Brain microvascular endothelial cell (primary cell): ENCODE measurements around the gene GULP1.

Experiments
- DNase-seq: peaks from one replicate; pipeline ENCODE4 v3.0.0-alpha.2; 2020
- H3K27ac ChIP-seq: fragments of 250-450 bp; sonication (Bioruptor Pico); 2 replicates; pipeline ENCODE4 v1.5.1; 2020; ENCODE audit warnings: mild to moderate bottlenecking, moderate library complexity
- H3K27me3 ChIP-seq: fragments of 250-450 bp; sonication (Bioruptor Pico); replicated peaks from 2 replicates; pipeline ENCODE4 v1.5.1; 2020; ENCODE audit warnings: mild to moderate bottlenecking
- H3K36me3 ChIP-seq: fragments of 250-450 bp; sonication (Bioruptor Pico); replicated peaks from 2 replicates; pipeline ENCODE4 v1.5.1; 2020; ENCODE audit warnings: mild to moderate bottlenecking
- H3K4me3 ChIP-seq: 2 replicates; pipeline ENCODE4 v1.5.1; 2011; ENCODE audit warnings: low read depth, mild to moderate bottlenecking, control low read depth, low read length, moderate library complexity
- in situ Hi-C: cut with HindIII; loops from 2 replicates; pipeline ENCODE4 v1.10.0; 2017; ENCODE audit warnings: low sequenced_read_pairs, low pct_ligation_motif_present
- TF ChIP-seq, protein P1 (sequence below): IDR thresholded peaks from 2 replicates; pipeline ENCODE4 v1.5.1; 2011; ENCODE audit warnings: low read depth, mild to moderate bottlenecking, moderate library complexity, low read length, control low read depth, inconsistent platforms; ENCODE audit errors: missing control alignments

Gene GULP1

DNA sequence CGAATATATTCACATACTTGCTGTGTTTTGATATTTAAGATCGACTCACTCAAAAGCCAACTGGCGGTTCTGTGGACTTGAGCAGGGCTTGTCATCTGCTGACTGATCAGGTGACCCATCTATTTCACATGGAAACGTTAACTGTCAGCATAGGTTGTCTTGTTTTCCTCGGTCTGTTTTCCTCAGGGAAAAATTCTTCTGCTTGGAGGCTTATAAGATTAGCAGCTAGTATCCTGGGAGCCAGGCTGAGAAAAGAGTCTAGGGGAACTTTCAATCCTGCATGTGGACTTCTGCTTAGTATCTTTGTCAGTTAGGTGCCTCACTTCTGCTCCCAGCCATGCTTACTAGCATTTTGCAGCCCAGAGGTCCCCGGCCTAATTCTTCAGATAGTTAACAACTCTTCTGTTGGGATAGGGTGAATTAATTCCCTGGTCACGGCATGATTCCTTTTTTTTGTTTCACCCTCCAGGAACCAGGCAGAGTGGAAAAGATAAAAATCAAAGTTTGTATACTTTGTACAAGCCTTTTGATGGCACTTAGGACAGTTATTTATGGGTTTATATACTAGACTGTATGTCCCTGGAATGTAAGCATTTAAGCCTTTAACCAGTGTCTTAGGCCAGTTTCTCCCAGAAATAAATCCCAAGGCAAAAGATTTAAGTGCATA, 226.0 kb downstream of the GULP1 start:
- Histone ChIP-seq H3K4me3 (no peak overlapping the region), H3K36me3 (no peaks in the 10 kb centered on the region), H3K27ac (no peak overlapping the region), H3K27me3 (no peaks in the 10 kb centered on the region)
- in situ Hi-C loops, result no loop called here
- TF ChIP-seq, protein P1, sequence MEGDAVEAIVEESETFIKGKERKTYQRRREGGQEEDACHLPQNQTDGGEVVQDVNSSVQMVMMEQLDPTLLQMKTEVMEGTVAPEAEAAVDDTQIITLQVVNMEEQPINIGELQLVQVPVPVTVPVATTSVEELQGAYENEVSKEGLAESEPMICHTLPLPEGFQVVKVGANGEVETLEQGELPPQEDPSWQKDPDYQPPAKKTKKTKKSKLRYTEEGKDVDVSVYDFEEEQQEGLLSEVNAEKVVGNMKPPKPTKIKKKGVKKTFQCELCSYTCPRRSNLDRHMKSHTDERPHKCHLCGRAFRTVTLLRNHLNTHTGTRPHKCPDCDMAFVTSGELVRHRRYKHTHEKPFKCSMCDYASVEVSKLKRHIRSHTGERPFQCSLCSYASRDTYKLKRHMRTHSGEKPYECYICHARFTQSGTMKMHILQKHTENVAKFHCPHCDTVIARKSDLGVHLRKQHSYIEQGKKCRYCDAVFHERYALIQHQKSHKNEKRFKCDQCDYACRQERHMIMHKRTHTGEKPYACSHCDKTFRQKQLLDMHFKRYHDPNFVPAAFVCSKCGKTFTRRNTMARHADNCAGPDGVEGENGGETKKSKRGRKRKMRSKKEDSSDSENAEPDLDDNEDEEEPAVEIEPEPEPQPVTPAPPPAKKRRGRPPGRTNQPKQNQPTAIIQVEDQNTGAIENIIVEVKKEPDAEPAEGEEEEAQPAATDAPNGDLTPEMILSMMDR, result no peak
- DNase-seq, result no peak

GRCh38 chr2:188518381-188518780, 226.7 kb downstream of the GULP1 start:
- no peak overlapping the region for H3K27ac ChIP-seq
- H3K36me3 ChIP-seq, result no peaks in the 10 kb centered on the region
- DNase-seq, result peak; percentile 16
- TF ChIP-seq, protein P1, result no peak
- no peaks in the 10 kb centered on the region for H3K27me3 ChIP-seq
- in situ Hi-C loops, result no loop called here
- H3K4me3 ChIP-seq, result no peak overlapping the region

DNA sequence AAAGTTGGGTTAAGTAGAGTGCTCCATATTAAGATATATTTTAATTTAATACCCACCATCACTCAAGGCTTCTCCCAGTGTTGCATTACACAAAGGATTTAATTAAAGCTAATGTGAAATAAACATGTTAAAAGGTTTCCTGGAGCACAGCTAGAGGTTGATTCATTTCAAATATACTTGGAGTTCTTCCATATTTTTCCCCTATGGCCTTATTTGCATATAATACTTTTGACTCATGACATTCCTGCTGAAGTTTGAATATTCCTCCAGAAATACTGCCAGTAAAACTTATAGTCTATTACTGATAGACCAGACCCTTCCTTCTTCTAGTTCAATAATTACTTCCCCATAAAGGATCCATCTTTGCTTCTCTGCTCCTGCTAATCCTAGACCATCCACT, 227.5 kb downstream of the GULP1 start:
- Histone ChIP-seq H3K36me3 (no peaks in the 10 kb centered on the region), H3K27ac (no peak overlapping the region), H3K27me3 (no peaks in the 10 kb centered on the region), H3K4me3 (no peak overlapping the region)
- DNase-seq, result no peak
- in situ Hi-C loops, result no loop called here
- TF ChIP-seq, protein P1, result no peak

GRCh38 chr2:188522517-188522916, 230.8 kb downstream of the GULP1 start:
- no peak for DNase-seq
- no peak overlapping the region for H3K27ac ChIP-seq
- in situ Hi-C loops, result no loop called here
- no peak overlapping the region for H3K4me3 ChIP-seq
- TF ChIP-seq, protein P1, result no peak
- H3K36me3 ChIP-seq, result no peaks in the 10 kb centered on the region
- no peaks in the 10 kb centered on the region for H3K27me3 ChIP-seq

DNA sequence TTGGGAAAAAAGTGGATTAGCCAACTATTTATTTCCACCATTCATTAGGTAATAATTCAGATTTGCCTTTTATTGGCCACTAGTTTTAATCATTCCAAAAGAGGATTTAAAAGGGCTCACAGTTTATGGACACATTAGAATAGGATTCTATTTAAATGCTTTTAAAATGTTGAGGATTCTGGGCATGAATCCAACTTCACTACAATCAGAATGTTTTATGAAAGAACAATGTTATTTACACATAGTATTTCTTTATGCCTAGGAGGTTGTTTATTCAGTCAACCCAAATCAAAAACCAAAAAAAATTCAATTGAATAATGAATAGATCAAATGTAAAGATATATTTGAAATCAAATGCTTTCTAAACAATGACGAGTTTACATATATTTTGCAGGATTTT, 232.2 kb downstream of the GULP1 start:
- in situ Hi-C loops, result no loop called here
- H3K27me3 ChIP-seq, result no peaks in the 10 kb centered on the region
- DNase-seq, result no peak

More for the DNA sequence above, 232.2 kb downstream of the GULP1 start:
- Histone ChIP-seq H3K36me3 (no peaks in the 10 kb centered on the region), H3K4me3 (no peak overlapping the region), H3K27ac (no peak overlapping the region)
- TF ChIP-seq, protein P1, result no peak
